HEK293 (cell line): ENCODE data around the gene EIF3F.

Source experiments
- CTCF ChIA-PET: fragments of 350-600 bp; formaldehyde crosslinking; extraction: SDS; loops from one replicate; lab custom pipeline; 2021; ENCODE audit warnings: antibody characterized with exemption; lab: Yijun Ruan, JAX
- POLR2A ChIA-PET: fragments of 300-600 bp; formaldehyde crosslinking; extraction: SDS; loops from one replicate; lab custom pipeline; 2020; ENCODE audit warnings: antibody characterized with exemption, inconsistent platforms; lab: Yijun Ruan, JAX
- H3K27ac ChIP-seq: fragments of 200-500 bp; sonication (Bioruptor generic); 2 replicates; pipeline ENCODE4 v1.5.1; 2014; ENCODE audit warnings: low read depth, low read length, control low read depth, inconsistent platforms; ENCODE audit errors: extremely low read depth
- H3K36me3 ChIP-seq, 2 experiments: fragments of 200-500 bp in 1 of 2; sonication (Bioruptor generic) in 1 of 2; 1 replicate in 1 of 2; 2 replicates in 1 of 2; pipeline ENCODE4 v1.5.1; 2014 to 2017; ENCODE audit warnings: inconsistent platforms in 2 of 2, low read length in 2 of 2; ENCODE audit not compliant: control insufficient read depth in 2 of 2, insufficient read depth in 1 of 2
- H3K4me1 ChIP-seq: fragments of 200-500 bp; sonication (Bioruptor generic); 2 replicates; pipeline ENCODE4 v1.5.1; 2014; ENCODE audit warnings: mild to moderate bottlenecking, low read length, inconsistent platforms; ENCODE audit not compliant: control insufficient read depth, insufficient read depth
- H3K4me3 ChIP-seq: 2 replicates; pipeline ENCODE4 v1.5.1; 2011; ENCODE audit warnings: low read depth, mild to moderate bottlenecking, control low read depth, low read length, moderate library complexity
- H3K9me3 ChIP-seq: fragments of 200-500 bp; sonication (Bioruptor generic); 2 replicates; pipeline ENCODE4 v1.5.1; 2014; ENCODE audit warnings: low read depth, low read length, inconsistent platforms; ENCODE audit not compliant: control insufficient read depth, insufficient read depth
- CTCF ChIP-seq: fragments of 450-650 bp; formaldehyde crosslinking; IDR thresholded peaks from 2 replicates; pipeline ENCODE4 v1.5.1; 2016; ENCODE audit warnings: missing biosample characterization, missing genetic modification characterization
- IKZF3 ChIP-seq: fragments of 450-650 bp; IDR thresholded peaks from 2 replicates; pipeline ENCODE4 v1.5.0; 2018; ENCODE audit warnings: missing biosample characterization, mild to moderate bottlenecking, missing genetic modification characterization, moderate library complexity
- INSM2 ChIP-seq: fragments of 450-650 bp; formaldehyde crosslinking; IDR thresholded peaks from 2 replicates; pipeline ENCODE4 v1.5.1; 2016; ENCODE audit warnings: missing biosample characterization, missing genetic modification characterization
- REST ChIP-seq: fragments of 450-650 bp; formaldehyde crosslinking; IDR thresholded peaks from 2 replicates; pipeline ENCODE4 v1.5.1; 2016; ENCODE audit warnings: missing biosample characterization, missing genetic modification characterization
- YY2 ChIP-seq: fragments of 450-650 bp; formaldehyde crosslinking; IDR thresholded peaks from 2 replicates; pipeline ENCODE4 v1.5.1; 2016; ENCODE audit warnings: missing biosample characterization, missing genetic modification characterization
- ZNF266 ChIP-seq: fragments of 450-650 bp; formaldehyde crosslinking; IDR thresholded peaks from 2 replicates; pipeline ENCODE4 v1.5.1; 2016; ENCODE audit warnings: missing biosample characterization, missing genetic modification characterization, low read depth
- ZNF354C ChIP-seq: fragments of 450-650 bp; formaldehyde crosslinking; IDR thresholded peaks from 2 replicates; pipeline ENCODE4 v1.5.1; 2016; ENCODE audit warnings: missing biosample characterization, missing genetic modification characterization, low read depth, borderline replicate concordance
- ZNF654 ChIP-seq: fragments of 450-650 bp; formaldehyde crosslinking; IDR thresholded peaks from 2 replicates; pipeline ENCODE4 v1.5.1; 2016; ENCODE audit warnings: low read depth, missing biosample characterization, missing genetic modification characterization
- ZNF660 ChIP-seq: fragments of 450-650 bp; IDR thresholded peaks from 2 replicates; pipeline ENCODE4 v1.5.1; 2018; ENCODE audit warnings: missing biosample characterization, mild to moderate bottlenecking, missing genetic modification characterization
- ZSCAN30 ChIP-seq: fragments of 450-650 bp; IDR thresholded peaks from 2 replicates; pipeline ENCODE4 v1.5.1; 2018; ENCODE audit warnings: missing biosample characterization, mild to moderate bottlenecking, missing genetic modification characterization, moderate library complexity

The EIF3F gene

GRCh38 chr11:8006349-8006977, 19.3 kb downstream of the EIF3F start:
- no peaks in the 10 kb centered on the region for H3K36me3 ChIP-seq
- ChIA-PET POLR2A (interaction anchor here (0.6 to 1.0 kb wide), 3 partner anchors 19 to 93 kb away, joined by 4 to 5 read pairs (median 4); partner anchors contain the start of gene EIF3F), CTCF (interaction anchor here (0.5 to 11.0 kb wide), 51 partner anchors 9 to 955 kb away, joined by 3 to 532 read pairs (median 4); partner anchors contain the start of genes EIF3F, LMO1 and TUB)
- no peak overlapping the region for H3K4me3 ChIP-seq
- TF ChIP-seq IKZF3 (tag by site-specific recombination) = 0 out of 2 replicates have a peak, but pooled peaks have one; percentile 13
- TF ChIP-seq CTCF = peak; percentile 68
- no peak for TF ChIP-seq ZNF354C (tag by site-specific recombination)
- peak; percentile 58 for TF ChIP-seq ZNF660 (tag by site-specific recombination)
- 0 out of 2 replicates have a peak, but pooled peaks have one; percentile 26 for TF ChIP-seq INSM2 (tag by site-specific recombination)
- 0 out of 2 replicates have a peak, but pooled peaks have one; percentile 29 for TF ChIP-seq ZSCAN30 (tag by site-specific recombination)
- no peak for TF ChIP-seq YY2 (tag by site-specific recombination)
- peak; percentile 94 for TF ChIP-seq ZNF654
- H3K4me1 ChIP-seq = no peaks in the 10 kb centered on the region
- no peaks in the 10 kb centered on the region for H3K9me3 ChIP-seq
- H3K27ac ChIP-seq = no peak overlapping the region

- Histone ChIP-seq H3K27ac (no peak overlapping the region), H3K36me3 (no peaks in the 10 kb centered on the region)
These were observed 21.1 kb downstream of the EIF3F start for GRCh38 chr11:8008212-8008611.

More at GRCh38 chr11:8008212-8008611, 21.1 kb downstream of the EIF3F start:
- ChIA-PET POLR2A (no interaction called here), CTCF (interaction anchor here (0.6 to 11.0 kb wide), 5 partner anchors 20 to 115 kb away, joined by 3 to 532 read pairs (median 4); no protein-coding TSS in a partner anchor)
- peak; percentile 80 for TF ChIP-seq REST (tag by site-specific recombination)
- no peak for TF ChIP-seq ZNF266 (tag by site-specific recombination)
- TF ChIP-seq, all 188 proteins: peak for 1
- no peaks in the 10 kb centered on the region for H3K4me1 ChIP-seq
- no peak overlapping the region for H3K4me3 ChIP-seq
- H3K9me3 ChIP-seq = no peaks in the 10 kb centered on the region
